ENCODE data around the gene RBM3. TPM values are rescaled to one million over a fixed set of nuclear protein-coding genes. Genes with fewer than 3 reads are reported as not detected.

Gene RBM3
- total and polyA plus RNA-seq, 2 of the 4 experiments (the other 2 are of a cell fraction): 243 to 386 TPM

- H2BK15ac ChIP-seq (ENCODE audit: low read depth, low read length): no peak overlapping the region
- H3K4me1 ChIP-seq (ENCODE audit: control insufficient read depth, insufficient read depth, low read length): no peaks in the 10 kb centered on the region; the same call in 1 of the 2 replicates
- H4K5ac ChIP-seq (ENCODE audit: low read depth, low read length): no peak overlapping the region
- TF ChIP-seq MXI1 (IDR thresholded peaks at IDR 0.05; ENCODE audit: borderline replicate concordance, low read depth, low read length) (no peak), CTCF (conservative IDR thresholded peaks at IDR 0.05; ENCODE audit: low read depth, low read length) (no peak), MAZ (IDR thresholded peaks at IDR 0.05; ENCODE audit: borderline replicate concordance, low read depth, low read length) (no peak), CEBPB (IDR thresholded peaks at IDR 0.05; ENCODE audit: low read depth, low read length) (no peak), RCOR1 (IDR thresholded peaks at IDR 0.05; ENCODE audit: insufficient replicate concordance, low read length) (no peak), CHD1 (IDR thresholded peaks at IDR 0.05; ENCODE audit: low read depth, low read length) (no peak), RFX5 (IDR thresholded peaks at IDR 0.05; ENCODE audit: low read depth, low read length) (no peak), RAD21 (IDR thresholded peaks at IDR 0.05; ENCODE audit: low read length) (no peak), POLR2A (IDR thresholded peaks at IDR 0.05; ENCODE audit: low read depth, low read length) (no peak), FOS (IDR thresholded peaks at IDR 0.05; ENCODE audit: low read depth, low read length) (no peak), SMC3 (IDR thresholded peaks at IDR 0.05; ENCODE audit: low read depth, low read length) (no peak), BHLHE40 (IDR thresholded peaks at IDR 0.05; ENCODE audit: low read depth, low read length) (no peak), NFE2L2 (IDR thresholded peaks at IDR 0.05; ENCODE audit: low read depth, low read length) (no peak), USF2 (IDR thresholded peaks at IDR 0.05; ENCODE audit: low read depth, low read length) (no peak), MAFK (IDR thresholded peaks at IDR 0.05; ENCODE audit: low read depth, low read length) (no peak)
- TF ChIP-seq, protein P1, sequence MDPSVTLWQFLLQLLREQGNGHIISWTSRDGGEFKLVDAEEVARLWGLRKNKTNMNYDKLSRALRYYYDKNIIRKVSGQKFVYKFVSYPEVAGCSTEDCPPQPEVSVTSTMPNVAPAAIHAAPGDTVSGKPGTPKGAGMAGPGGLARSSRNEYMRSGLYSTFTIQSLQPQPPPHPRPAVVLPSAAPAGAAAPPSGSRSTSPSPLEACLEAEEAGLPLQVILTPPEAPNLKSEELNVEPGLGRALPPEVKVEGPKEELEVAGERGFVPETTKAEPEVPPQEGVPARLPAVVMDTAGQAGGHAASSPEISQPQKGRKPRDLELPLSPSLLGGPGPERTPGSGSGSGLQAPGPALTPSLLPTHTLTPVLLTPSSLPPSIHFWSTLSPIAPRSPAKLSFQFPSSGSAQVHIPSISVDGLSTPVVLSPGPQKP (IDR thresholded peaks at IDR 0.05; ENCODE audit: borderline replicate concordance, low read depth, low read length): no peak
- H3K4me2 ChIP-seq (ENCODE audit: low read depth, low read length): no peak overlapping the region
- ATAC-seq (ENCODE audit: low read depth) (no peak), DNase-seq (no peak)
- no peak overlapping the region for H2BK5ac ChIP-seq (ENCODE audit: low read depth, low read length, poor library complexity, severe bottlenecking)
- H4K8ac ChIP-seq (ENCODE audit: low read depth in 2 of 2, low read length in 2 of 2): no peak overlapping the region
- H3K14ac ChIP-seq (replicated peaks; ENCODE audit: low read depth, low read length): no peak overlapping the region
- no peak overlapping the region for H2AFZ ChIP-seq (replicated peaks; ENCODE audit: low read length, poor library complexity)
- CTCF ChIA-PET: no interaction called here
- no peak overlapping the region for H2BK120ac ChIP-seq (ENCODE audit: low read depth, low read length)
- intact Hi-C loops (cut with micrococcal nuclease): no loop called here
- no peak overlapping the region for H3K9ac ChIP-seq (ENCODE audit: low read depth, low read length)
- H3K4ac ChIP-seq (ENCODE audit: low read depth, low read length): no peak overlapping the region
- 100% methylated on average over 1 of the region's 12 CpGs; no CpG with 5 or more reads in 1 of the 2 experiments for WGBS, 2 experiments (ENCODE audit: extremely low coverage in 2 of 2, insufficient read length in 1 of 2)
- no peak overlapping the region for H2AK5ac ChIP-seq (ENCODE audit: low read depth, low read length)
- no peaks in the 10 kb centered on the region for H3K27me3 ChIP-seq (ENCODE audit: control insufficient read depth, insufficient read depth, low read length)
- no peak overlapping the region for H3K56ac ChIP-seq (ENCODE audit: extremely low read depth, insufficient read depth, low read length)
- no peaks in the 10 kb centered on the region for H4K20me1 ChIP-seq (ENCODE audit: insufficient read depth, low read length)
- no peak overlapping the region for H2AK9ac ChIP-seq (replicated peaks; ENCODE audit: low read depth, low read length, poor library complexity)
- BruUV-seq (replicated peaks): no TSS peak
- peaks cover 6% of the 10 kb centered on the region; the same call in 1 of the 2 replicates for H3K9me1 ChIP-seq (ENCODE audit: insufficient read depth, low read length)
- no peak overlapping the region for H3K27ac ChIP-seq (ENCODE audit: insufficient read depth, low read length)
- peaks cover 0 to 5% of the 10 kb centered on the region in 2 experiments; a peak in 2 of 4 replicates for H3K79me1 ChIP-seq (ENCODE audit: low read depth in 1 of 2, low read length in 2 of 2)
- H3K36me3 ChIP-seq (ENCODE audit: control insufficient read depth, insufficient read depth, low read length): peaks cover 25% of the 10 kb centered on the region
- no peak overlapping the region for H3K23ac ChIP-seq (ENCODE audit: low read depth, low read length)
- H4K91ac ChIP-seq (ENCODE audit: insufficient read depth, low read depth, low read length): no peak overlapping the region
- H3K9me3 ChIP-seq (ENCODE audit: control insufficient read depth, insufficient read depth, low read length): no peaks in the 10 kb centered on the region
- POLR2A ChIA-PET (ENCODE audit: unreplicated experiment): no interaction called here
- in situ Hi-C loops (cut with MboI; ENCODE audit: low sequenced_read_pairs): no loop called here
- H3K18ac ChIP-seq (ENCODE audit: low read depth, low read length): no peak overlapping the region
- no peak overlapping the region for H2BK20ac ChIP-seq (ENCODE audit: low read depth, low read length)
- dilution Hi-C loops (cut with HindIII; ENCODE audit: low sequenced_read_pairs, unreplicated experiment): no loop called here
- H3K4me3 ChIP-seq (ENCODE audit: insufficient read depth, low read depth, low read length): no peak overlapping the region
These were observed 13.6 kb upstream of the RBM3 start for GRCh38 chrX:48560681-48561080.

Measured in IMR-90 (cell line).